PC-3 (cell line): ENCODE measurements around the gene FAXC. TPM values are rescaled to one million over a fixed set of nuclear protein-coding genes. Genes with fewer than 3 reads are reported as not detected.

Experiments used
- ATAC-seq: fragments of 200-7000 bp; cut with Tn5 transposase; 2 replicates; pipeline ENCODE4 v1.9.1; 2020; ENCODE audit warnings: mild to moderate bottlenecking, moderate library complexity
- BruUV-seq: library from RNA; stranded (reverse); fragments of 400-500 nt; replicated peaks from 2 replicates; lab custom pipeline; 2021; lab: Mats Ljungman, UMichigan
- CTCF ChIA-PET: fragments of 300-600 bp; sonication (Branson Sonifier 250); formaldehyde crosslinking; loops from one replicate; lab custom pipeline; 2022; ENCODE audit warnings: antibody characterized with exemption; lab: Charles Lee
- POLR2A ChIA-PET: fragments of 300-600 bp; sonication (Branson Sonifier 250); formaldehyde crosslinking; loops from one replicate; lab custom pipeline; 2022; ENCODE audit warnings: antibody characterized with exemption; ENCODE audit not compliant: unreplicated experiment; lab: Charles Lee
- DNase-seq: peaks from one replicate; pipeline ENCODE4 v3.0.0-alpha.2; 2015
- H2AFZ ChIP-seq: fragments of 300-600 bp; sonication (generic); 2 replicates; pipeline ENCODE4 v1.6.0; 2016; ENCODE audit warnings: antibody characterized with exemption, low read length
- H3F3A ChIP-seq: fragments of 300-600 bp; sonication (generic); one replicate; pipeline ENCODE4 v1.6.0; 2017; ENCODE audit warnings: antibody characterized with exemption, low read length, control low read depth, mild to moderate bottlenecking; ENCODE audit not compliant: unreplicated experiment
- H3K27ac ChIP-seq: fragments of 300-600 bp; sonication (generic); 2 replicates; pipeline ENCODE4 v1.5.1; 2016; ENCODE audit warnings: mild to moderate bottlenecking, low read length
- H3K27me3 ChIP-seq: fragments of 300-600 bp; sonication (generic); 2 replicates; pipeline ENCODE4 v1.6.1; 2016; ENCODE audit warnings: low read length, mixed read lengths
- H3K36me3 ChIP-seq: fragments of 300-600 bp; sonication (generic); 2 replicates; pipeline ENCODE4 v1.6.1; 2016; ENCODE audit warnings: low read depth, mixed run types, low read length, mixed read lengths
- H3K4me1 ChIP-seq: fragments of 300-600 bp; sonication (generic); 2 replicates; pipeline ENCODE4 v1.5.1; 2016; ENCODE audit warnings: low read length; ENCODE audit not compliant: insufficient read depth
- H3K4me2 ChIP-seq: fragments of 300-600 bp; sonication (generic); 2 replicates; pipeline ENCODE4 v1.6.0; 2016; ENCODE audit warnings: low read length
- H3K4me3 ChIP-seq: fragments of 300-600 bp; sonication (generic); 2 replicates; pipeline ENCODE4 v1.5.1; 2016; ENCODE audit warnings: mild to moderate bottlenecking, low read length, mixed read lengths
- H3K79me2 ChIP-seq: fragments of 300-600 bp; sonication (generic); 2 replicates; pipeline ENCODE4 v1.6.1; 2017; ENCODE audit warnings: low read length, mixed read lengths
- H3K9ac ChIP-seq: fragments of 300-600 bp; sonication (generic); 2 replicates; pipeline ENCODE4 v1.6.0; 2016; ENCODE audit warnings: mild to moderate bottlenecking, low read length
- H3K9me2 ChIP-seq: fragments of 300-600 bp; sonication (generic); replicated peaks from 2 replicates; pipeline ENCODE4 v1.6.1; 2016; ENCODE audit warnings: mixed run types, low read length, mixed read lengths
- H3K9me3 ChIP-seq: fragments of 300-600 bp; sonication (generic); 2 replicates; pipeline ENCODE4 v1.6.1; 2016; ENCODE audit warnings: low read length, mixed read lengths
- H4K20me1 ChIP-seq: fragments of 300-600 bp; sonication (generic); 2 replicates; pipeline ENCODE4 v1.6.1; 2016; ENCODE audit warnings: low read length, mixed read lengths
- EZH2 ChIP-seq: fragments of 300-600 bp; sonication (generic); IDR thresholded peaks from one replicate; pipeline ENCODE4 v1.6.1; 2017; ENCODE audit warnings: antibody characterized with exemption, mild to moderate bottlenecking, low read length; ENCODE audit not compliant: unreplicated experiment
- EZH2phosphoT487 ChIP-seq: fragments of 300-600 bp; sonication (generic); IDR thresholded peaks from 2 replicates; pipeline ENCODE4 v1.6.1; 2018; ENCODE audit warnings: mild to moderate bottlenecking, antibody characterized with exemption, low read length, borderline replicate concordance
- intact Hi-C: fragments of 100-400 bp; cut with micrococcal nuclease; formaldehyde crosslinking; loops from 2 replicates; pipeline ENCODE4 v1.9.0; 2023
- total RNA-seq: library from RNA; depleted of rRNA; stranded (reverse); fragments of >200 nt; gene quantifications from 2 replicates; pipeline ENCODE4 v1.2.3, GENCODE V29; 2014
- TF ChIP-seq, protein P1 (sequence below): fragments of 300-600 bp; sonication (generic); conservative IDR thresholded peaks from 2 replicates; pipeline ENCODE4 v1.5.1; 2017; ENCODE audit warnings: antibody characterized with exemption, low read depth, mild to moderate bottlenecking, low read length

The FAXC gene
- total RNA-seq, 1 experiment from 2014 or later = 3.9 TPM

DNA sequence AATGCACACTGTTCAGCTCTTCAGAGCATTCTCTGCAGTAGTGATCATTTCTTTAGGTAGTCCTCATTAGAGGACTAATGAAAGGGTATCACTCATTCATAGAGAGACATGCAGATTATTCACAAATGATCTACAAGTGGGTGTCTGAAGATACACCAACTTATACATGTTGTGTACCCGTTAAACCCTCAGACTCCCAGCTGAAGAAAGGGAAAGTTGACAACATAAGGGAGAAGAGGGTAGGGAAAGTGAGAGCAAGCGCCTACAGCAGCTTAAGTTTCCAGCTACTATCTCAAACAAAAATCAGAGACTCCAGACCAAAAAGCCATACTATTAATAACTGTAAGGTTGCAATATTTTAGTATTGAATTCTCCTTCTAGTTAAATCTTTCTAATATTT, 37.1 kb downstream of the FAXC start:
- ATAC-seq (no peak), DNase-seq (no peak)
- Histone ChIP-seq H3K9me2 (no peaks in the 10 kb centered on the region), H3K27me3 (no peaks in the 10 kb centered on the region), H3K4me3 (no peak overlapping the region), H3K79me2 (no peaks in the 10 kb centered on the region), H3K9ac (no peak overlapping the region), H3F3A (no peaks in the 10 kb centered on the region), H3K4me1 (no peaks in the 10 kb centered on the region), H4K20me1 (no peaks in the 10 kb centered on the region), H3K4me2 (no peak overlapping the region), H2AFZ (no peak overlapping the region), H3K36me3 (no peaks in the 10 kb centered on the region), H3K27ac (no peak overlapping the region), H3K9me3 (no peaks in the 10 kb centered on the region)
- ChIA-PET POLR2A (no interaction called here), CTCF (no interaction called here)
- BruUV-seq = no TSS peak
- intact Hi-C loops = no loop called here
- TF ChIP-seq EZH2 = no peak
- TF ChIP-seq EZH2phosphoT487 = no peak
- TF ChIP-seq, protein P1, sequence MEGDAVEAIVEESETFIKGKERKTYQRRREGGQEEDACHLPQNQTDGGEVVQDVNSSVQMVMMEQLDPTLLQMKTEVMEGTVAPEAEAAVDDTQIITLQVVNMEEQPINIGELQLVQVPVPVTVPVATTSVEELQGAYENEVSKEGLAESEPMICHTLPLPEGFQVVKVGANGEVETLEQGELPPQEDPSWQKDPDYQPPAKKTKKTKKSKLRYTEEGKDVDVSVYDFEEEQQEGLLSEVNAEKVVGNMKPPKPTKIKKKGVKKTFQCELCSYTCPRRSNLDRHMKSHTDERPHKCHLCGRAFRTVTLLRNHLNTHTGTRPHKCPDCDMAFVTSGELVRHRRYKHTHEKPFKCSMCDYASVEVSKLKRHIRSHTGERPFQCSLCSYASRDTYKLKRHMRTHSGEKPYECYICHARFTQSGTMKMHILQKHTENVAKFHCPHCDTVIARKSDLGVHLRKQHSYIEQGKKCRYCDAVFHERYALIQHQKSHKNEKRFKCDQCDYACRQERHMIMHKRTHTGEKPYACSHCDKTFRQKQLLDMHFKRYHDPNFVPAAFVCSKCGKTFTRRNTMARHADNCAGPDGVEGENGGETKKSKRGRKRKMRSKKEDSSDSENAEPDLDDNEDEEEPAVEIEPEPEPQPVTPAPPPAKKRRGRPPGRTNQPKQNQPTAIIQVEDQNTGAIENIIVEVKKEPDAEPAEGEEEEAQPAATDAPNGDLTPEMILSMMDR = no peak

DNA sequence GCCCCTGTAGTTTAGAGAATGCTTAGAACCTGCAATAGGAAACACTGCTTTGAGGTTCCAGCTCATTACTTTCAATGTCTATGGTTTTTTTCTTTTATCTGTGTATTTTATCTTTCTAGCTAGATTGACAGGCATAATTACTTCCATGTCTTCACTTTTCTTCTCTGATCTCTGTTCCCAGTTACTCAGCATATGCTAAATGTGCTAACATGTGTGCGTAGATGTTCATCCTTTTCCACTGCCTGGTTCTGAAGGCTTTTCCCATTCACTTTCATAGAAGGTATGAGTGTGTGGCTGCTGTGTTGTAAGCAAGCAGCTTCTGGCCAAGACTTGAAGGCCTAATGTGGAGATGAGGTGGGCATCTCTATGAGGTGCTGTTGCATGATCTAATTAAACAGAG, 38.9 kb downstream of the FAXC start:
- ATAC-seq = no peak
- Histone ChIP-seq H3K36me3 (no peaks in the 10 kb centered on the region), H3K27me3 (no peaks in the 10 kb centered on the region), H3K27ac (no peak overlapping the region), H3K9me3 (no peaks in the 10 kb centered on the region), H2AFZ (no peak overlapping the region), H3K9ac (no peak overlapping the region), H3K9me2 (no peaks in the 10 kb centered on the region), H3K79me2 (no peaks in the 10 kb centered on the region), H4K20me1 (no peaks in the 10 kb centered on the region), H3K4me1 (no peaks in the 10 kb centered on the region), H3F3A (no peaks in the 10 kb centered on the region), H3K4me2 (no peak overlapping the region), H3K4me3 (no peak overlapping the region)
- intact Hi-C loops = no loop called here
- CTCF ChIA-PET = no interaction called here
- POLR2A ChIA-PET = no interaction called here
- DNase-seq = no peak
- TF ChIP-seq, protein P1 = no peak
- TF ChIP-seq EZH2 (no peak), EZH2phosphoT487 (no peak)
- BruUV-seq = no TSS peak

DNA sequence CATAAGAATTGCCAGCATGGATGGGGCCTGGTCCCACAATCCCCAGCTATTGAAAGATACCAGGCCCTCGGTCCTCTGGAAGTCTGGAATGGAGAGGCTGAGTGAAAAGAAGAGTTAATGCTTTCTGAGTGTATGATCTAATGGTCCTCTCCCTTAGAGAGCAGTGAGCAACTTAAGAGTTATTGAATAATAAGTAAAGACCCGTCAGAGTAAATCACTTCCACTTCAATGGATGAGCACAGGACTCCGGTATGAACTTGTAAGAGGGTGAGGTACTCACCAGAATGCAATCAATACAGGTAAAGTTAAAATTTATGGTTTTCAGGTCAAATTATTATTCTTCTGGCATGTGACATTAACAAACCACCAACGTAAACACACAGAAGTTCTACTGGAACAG, 39.9 kb downstream of the FAXC start:
- POLR2A ChIA-PET = no interaction called here
- H3K4me3 ChIP-seq = no peak overlapping the region
- TF ChIP-seq, protein P1 = no peak
- TF ChIP-seq EZH2 (no peak), EZH2phosphoT487 (no peak)
- CTCF ChIA-PET = no interaction called here
- H3K4me1 ChIP-seq = no peaks in the 10 kb centered on the region
- H3K27ac ChIP-seq = no peak overlapping the region
- H3K27me3 ChIP-seq = no peaks in the 10 kb centered on the region
- H3K9me2 ChIP-seq = no peaks in the 10 kb centered on the region
- H3K9ac ChIP-seq = no peak overlapping the region
- no peaks in the 10 kb centered on the region for H4K20me1 ChIP-seq
- H3K79me2 ChIP-seq = no peaks in the 10 kb centered on the region
- no peak for ATAC-seq
- no peaks in the 10 kb centered on the region for H3K9me3 ChIP-seq
- DNase-seq = no peak
- intact Hi-C loops = no loop called here
- no TSS peak for BruUV-seq
- H2AFZ ChIP-seq = no peak overlapping the region
- no peak overlapping the region for H3K4me2 ChIP-seq
- H3F3A ChIP-seq = no peaks in the 10 kb centered on the region
- no peaks in the 10 kb centered on the region for H3K36me3 ChIP-seq
